ENCODE data around the gene HP1BP3.

DNA sequence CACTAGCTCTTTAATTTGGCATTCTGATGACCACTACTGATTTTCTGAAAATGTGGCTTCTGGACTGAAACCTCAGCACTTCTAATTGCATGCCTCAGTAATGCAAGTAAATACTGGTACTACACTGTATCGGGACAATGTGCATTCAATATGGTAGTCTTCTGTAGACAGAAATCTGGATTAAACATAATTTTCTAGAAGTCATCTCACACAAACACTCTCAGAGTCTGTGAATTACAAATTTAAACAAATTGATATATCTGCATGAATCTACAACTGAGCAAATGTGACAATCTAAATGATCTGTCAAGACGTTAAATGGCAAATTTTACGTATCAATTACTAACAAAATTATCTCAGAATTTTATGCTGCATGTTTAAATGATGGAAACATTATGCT, 23.7 kb downstream of the HP1BP3 start:
- no peak for TF ChIP-seq EP300 (IDR thresholded peaks at IDR 0.05)
- TF ChIP-seq, protein P1, sequence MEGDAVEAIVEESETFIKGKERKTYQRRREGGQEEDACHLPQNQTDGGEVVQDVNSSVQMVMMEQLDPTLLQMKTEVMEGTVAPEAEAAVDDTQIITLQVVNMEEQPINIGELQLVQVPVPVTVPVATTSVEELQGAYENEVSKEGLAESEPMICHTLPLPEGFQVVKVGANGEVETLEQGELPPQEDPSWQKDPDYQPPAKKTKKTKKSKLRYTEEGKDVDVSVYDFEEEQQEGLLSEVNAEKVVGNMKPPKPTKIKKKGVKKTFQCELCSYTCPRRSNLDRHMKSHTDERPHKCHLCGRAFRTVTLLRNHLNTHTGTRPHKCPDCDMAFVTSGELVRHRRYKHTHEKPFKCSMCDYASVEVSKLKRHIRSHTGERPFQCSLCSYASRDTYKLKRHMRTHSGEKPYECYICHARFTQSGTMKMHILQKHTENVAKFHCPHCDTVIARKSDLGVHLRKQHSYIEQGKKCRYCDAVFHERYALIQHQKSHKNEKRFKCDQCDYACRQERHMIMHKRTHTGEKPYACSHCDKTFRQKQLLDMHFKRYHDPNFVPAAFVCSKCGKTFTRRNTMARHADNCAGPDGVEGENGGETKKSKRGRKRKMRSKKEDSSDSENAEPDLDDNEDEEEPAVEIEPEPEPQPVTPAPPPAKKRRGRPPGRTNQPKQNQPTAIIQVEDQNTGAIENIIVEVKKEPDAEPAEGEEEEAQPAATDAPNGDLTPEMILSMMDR (IDR thresholded peaks at IDR 0.05): no peak
- TF ChIP-seq POLR2A (IDR thresholded peaks at IDR 0.05): no peak

All from upper lobe of left lung (tissue), 4 donors.